ENCODE measurements around the gene GMPR.

The GMPR gene

DNA sequence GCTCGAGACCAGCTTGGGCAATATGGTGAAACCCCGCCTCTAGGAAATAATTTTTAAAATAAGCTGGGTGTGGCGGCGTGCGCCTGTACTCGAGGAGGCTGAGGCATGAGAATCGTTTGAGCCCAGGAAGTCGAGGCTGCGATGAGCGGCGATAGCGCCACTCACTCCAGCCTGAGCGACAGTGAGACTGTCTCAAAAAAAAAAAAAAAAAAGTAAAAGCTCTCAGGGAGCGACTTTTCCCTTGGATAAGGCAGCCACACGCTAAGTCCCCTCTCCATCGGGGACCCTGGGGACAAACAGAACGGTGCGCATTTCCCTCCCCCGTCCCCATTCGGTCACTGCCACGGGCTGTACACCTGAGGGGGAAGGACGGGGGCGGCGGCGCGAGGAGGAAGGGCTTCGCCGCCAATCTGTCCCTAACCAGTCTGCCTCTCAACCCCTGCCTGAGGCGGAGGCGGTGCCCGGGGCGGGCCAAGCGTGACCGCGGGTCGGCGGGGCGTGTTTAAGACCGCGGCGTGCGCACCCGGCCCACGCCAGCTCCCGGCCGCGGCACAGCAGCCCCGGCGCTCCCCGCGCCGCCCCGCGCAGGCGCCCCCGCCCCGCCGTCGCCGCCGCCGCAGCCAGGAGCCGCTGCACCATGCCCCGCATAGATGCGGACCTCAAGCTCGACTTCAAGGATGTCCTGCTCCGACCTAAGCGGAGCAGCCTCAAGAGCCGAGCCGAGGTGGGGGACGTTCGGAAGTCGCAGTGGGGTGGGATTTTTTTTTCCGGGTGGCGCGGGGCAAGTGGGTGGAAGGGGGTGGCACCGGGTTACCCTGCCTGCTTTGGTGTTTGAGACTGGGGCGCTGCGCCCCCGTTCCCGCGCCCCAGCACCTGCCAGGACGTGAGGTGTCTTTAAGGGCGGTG is at the start of gene GMPR:
Gene GMPR, plus strand, starts transcription at position 531 of the 906 bp plus-strand sequence. Its CDS starts 107 bp downstream, at position 638.
- DNase-seq (ENCODE audit: low read depth in 2 of 2, low spot score in 1 of 2): peak; percentile 33 to 54

GRCh38 chr6:16190214-16190613 is 48.2 kb upstream of the GMPR start:
- DNase-seq (ENCODE audit: low read depth in 2 of 2, low spot score in 1 of 2): no peak

GRCh38 chr6:16196260-16196983 is 42.0 kb upstream of the GMPR start:
- DNase-seq (ENCODE audit: low read depth in 2 of 2, low spot score in 1 of 2): no peak

DNA sequence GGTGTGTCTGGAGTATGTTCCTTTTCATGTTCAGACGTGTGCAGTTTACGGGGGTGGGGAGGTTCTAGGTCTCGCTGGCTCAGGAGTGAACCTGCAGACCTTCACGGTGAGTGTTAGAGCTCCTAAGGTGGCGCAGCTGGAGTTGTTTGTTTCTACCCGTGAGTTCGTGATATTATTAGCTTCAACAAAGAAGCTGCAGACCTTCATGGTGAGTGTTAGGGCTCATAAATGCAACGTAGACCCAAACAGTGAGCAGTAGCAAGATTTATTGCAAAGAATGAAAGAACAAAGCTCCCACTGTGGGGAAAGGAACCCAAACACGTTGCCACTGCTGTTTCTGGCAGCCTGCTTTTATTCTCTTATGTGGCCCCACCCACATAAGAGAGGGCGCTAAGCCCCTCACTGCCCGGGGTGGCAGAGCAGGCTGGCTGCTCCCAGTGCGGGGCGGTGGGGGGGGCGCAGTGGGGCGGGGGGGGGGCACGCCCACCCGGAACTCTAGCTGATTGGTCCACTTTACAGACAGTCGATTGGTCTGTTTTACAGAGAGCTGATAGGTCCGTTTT is 41.3 kb upstream of the GMPR start:
- DNase-seq (ENCODE audit: low read depth in 2 of 2, low spot score in 1 of 2): no peak

- DNase-seq (ENCODE audit: low read depth in 2 of 2, low spot score in 1 of 2): no peak
Observed at GRCh38 chr6:16198061-16198705, 40.2 kb upstream of the GMPR start.

DNA sequence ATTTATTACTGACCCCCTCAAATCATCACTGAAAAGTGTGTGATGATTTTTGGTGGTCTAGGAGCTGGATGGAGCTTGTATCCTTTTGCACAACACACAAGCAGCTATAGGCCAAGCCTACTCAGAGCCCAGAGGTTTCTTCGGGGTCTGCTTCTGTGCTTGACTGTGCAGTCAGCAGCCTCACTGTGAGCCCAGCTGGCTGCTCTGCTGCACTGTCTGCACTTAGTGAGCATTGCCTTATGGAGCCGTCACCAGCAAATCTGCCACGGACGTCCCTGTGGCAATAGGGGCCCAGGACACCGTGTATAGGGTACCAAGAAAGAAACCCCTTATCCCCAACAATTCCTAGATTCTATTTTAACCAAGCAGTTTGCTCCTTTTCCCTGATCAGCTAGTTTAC is 38.6 kb upstream of the GMPR start:
- no peak for DNase-seq (ENCODE audit: low read depth in 2 of 2, low spot score in 1 of 2)

GRCh38 chr6:16200321-16200883 is 38.0 kb upstream of the GMPR start:
- DNase-seq (ENCODE audit: low read depth in 2 of 2, low spot score in 1 of 2): no peak

DNA sequence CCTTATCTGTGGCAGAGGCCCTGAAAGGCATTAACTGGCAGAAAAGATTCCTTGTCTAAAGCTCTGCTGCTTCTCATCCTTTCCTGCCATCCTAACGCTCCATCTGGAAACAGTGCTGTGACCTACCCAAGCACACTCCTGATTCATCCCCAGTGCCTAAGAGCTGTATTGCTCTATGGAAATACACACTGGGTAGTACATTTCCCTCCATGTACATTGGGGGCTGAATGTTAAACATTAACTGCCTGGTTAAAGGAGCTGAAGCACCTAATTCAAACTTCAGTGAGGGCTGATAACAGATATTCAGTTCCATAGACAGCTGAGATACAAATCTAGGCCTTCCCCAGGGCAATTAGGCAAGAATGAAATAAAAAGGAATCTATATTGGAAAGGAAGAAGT is 36.7 kb upstream of the GMPR start:
- DNase-seq (ENCODE audit: low read depth in 2 of 2, low spot score in 1 of 2): no peak

GRCh38 chr6:16204653-16205376 is 33.6 kb upstream of the GMPR start:
- no peak for DNase-seq (ENCODE audit: low read depth in 2 of 2, low spot score in 1 of 2)

- no peak for DNase-seq (ENCODE audit: low read depth in 2 of 2, low spot score in 1 of 2)
Observed at GRCh38 chr6:16205377-16206144, 32.8 kb upstream of the GMPR start.

DNA sequence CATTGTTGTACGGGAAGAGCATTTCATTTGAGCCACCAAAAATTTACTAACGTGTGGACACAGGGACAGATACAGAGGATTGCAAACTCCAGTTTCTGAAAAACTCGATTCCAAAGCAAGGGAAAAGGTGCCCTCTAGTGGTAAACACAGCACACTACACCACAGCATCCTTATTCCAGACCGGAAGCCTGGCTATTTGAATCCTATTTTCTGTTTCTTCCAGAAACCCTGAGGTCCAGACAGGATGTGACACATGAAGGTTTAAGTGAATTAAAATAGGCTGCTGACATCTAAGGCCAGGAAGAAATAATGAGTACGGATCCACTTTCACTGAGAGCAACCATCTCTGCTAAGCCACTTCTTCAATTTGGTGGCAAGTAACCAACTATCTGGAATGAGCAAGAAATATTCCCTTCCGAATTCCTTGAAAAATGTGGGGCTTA is 31.8 kb upstream of the GMPR start:
- DNase-seq (ENCODE audit: low read depth in 2 of 2, low spot score in 1 of 2): peak in 1 of 2 donors; percentile 6

DNA sequence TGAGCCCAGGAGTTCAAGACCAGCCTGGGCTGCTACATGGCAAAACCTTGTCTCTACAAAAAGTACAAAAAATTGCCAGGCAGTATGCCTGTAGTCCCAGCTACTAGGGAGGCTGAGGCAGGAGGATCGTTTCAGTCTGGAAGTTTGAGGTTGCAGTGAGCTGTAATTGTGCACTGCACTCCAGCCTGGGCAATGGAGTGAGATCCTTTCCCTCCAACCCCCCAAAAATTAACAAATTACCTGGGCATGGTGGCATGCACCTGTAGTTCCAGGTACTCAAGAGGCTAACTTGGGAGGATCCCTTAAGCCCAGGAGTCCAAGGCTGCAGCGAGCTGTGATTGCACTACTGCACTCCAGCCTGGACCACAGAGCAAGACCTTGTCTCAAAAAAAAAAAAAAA is 29.4 kb upstream of the GMPR start:
- no peak for DNase-seq (ENCODE audit: low read depth in 2 of 2, low spot score in 1 of 2)

DNA sequence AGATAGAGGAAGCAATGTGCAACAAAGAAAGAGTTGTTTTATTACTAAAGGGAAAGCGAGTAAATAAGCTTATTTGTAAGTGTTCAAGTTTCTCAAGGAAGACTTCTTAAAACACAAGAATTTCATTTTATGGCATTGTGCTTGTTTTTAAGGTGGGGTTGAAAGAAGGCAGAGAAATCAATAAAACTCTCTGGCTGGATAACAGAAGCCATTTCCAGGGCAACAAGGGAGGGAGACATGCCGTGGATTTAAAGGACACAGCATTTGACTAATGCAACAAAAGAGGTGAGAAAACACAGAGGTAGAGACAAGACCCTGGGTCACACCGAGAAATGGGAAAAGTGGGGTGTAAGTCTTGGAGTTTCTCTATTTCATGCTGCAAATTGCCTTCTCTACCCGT is 28.8 kb upstream of the GMPR start:
- no peak for DNase-seq (ENCODE audit: low read depth in 2 of 2, low spot score in 1 of 2)

DNA sequence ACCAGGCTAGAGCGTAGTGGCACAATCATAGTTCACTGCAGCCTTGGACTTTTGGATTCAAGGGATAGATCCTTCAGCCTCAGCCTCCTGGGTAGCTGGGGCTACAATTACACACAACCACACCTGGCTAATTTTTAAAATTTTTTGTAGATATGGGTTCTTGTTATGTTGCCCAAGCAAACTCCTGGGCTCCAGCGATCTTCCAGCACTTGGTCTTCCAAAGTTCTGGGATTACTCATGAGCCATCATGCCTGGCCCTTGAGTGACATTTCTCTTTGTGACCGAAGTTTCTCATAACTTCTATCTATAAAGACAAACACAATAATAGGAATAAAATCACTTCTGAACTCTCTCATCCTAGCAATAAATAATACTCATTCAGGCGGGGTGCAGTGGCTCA is 26.1 kb upstream of the GMPR start:
- no peak for DNase-seq (ENCODE audit: low read depth in 2 of 2, low spot score in 1 of 2)

- no peak for DNase-seq (ENCODE audit: low read depth in 2 of 2, low spot score in 1 of 2)
Observed at GRCh38 chr6:16216501-16217155, 21.8 kb upstream of the GMPR start.

DNA sequence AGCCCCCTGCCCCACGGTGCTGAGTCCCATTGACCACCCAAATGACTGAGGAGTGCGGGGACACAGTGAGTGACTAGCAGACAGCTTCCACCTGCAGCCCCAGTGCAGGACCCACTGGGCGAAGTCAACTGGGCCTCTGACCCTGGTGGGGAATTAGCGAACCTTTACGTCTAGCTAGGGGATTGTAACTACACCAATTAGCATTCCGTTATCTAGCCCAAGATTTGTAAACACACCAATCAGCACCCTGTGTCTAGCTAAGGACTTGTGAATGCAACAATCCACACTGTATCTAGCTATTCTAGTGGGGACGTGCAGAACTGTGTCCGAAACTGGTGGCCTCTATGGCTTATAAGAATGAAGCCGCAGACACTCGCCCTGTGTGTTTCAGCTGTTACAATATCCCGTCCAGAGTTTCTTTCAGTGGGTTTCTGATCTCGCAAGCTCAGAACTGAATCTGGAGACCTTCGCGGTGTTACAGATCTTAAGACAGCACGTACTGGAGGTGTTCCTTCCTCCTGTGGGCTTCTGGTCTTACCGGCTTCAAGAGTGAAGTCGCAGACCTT is 21.1 kb upstream of the GMPR start:
- DNase-seq (ENCODE audit: low read depth in 2 of 2, low spot score in 1 of 2): no peak

GRCh38 chr6:16222826-16223225 is 15.6 kb upstream of the GMPR start:
- DNase-seq (ENCODE audit: low read depth in 2 of 2, low spot score in 1 of 2): no peak

DNA sequence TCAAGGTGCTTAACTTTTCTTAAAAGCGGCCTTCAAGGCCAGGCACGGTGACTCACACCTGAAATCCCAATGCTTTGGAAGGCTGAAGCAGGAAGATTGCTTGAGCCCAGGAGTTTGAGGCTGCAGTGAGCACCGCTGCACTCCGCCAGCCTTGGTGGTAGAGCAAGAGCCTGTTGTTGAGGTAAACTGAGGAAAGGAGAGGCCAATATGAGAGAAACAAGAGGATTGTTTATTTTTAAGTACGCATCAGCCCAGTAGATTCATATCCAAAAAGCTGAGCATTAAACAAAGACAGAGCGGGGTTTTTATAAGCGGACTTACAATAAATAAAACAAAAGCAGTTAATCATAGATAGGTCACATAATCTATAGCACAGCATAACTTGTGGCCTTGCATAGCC is 15.0 kb upstream of the GMPR start:
- DNase-seq (ENCODE audit: low read depth in 2 of 2, low spot score in 1 of 2): no peak

DNA sequence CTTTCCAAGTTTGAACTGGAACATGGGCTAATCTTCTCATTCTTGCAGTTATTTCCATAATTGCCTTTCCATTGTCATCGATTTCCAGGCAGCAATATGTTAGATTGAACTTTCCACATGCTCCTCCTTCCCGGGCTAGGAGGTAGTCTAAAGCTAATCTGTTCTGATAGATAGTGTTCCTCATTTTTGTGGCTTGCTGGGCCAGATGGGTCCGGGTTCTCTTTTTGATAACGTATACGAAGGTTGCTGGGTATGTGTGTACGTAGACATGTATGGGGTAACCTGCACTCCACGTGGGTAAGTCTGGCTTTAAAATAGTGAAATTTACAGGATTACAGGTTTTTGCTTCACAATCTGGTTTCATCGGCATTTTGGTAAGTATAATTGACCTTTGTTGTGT is 14.0 kb upstream of the GMPR start:
- DNase-seq (ENCODE audit: low read depth in 2 of 2, low spot score in 1 of 2): no peak
